ENCODE data around the gene EXOC3L2. TPM values are rescaled to one million over a fixed set of nuclear protein-coding genes. Genes with fewer than 3 reads are reported as not detected.

EXOC3L2 gene
- total RNA-seq, 2 donors from 2014 or later: not detected

DNA sequence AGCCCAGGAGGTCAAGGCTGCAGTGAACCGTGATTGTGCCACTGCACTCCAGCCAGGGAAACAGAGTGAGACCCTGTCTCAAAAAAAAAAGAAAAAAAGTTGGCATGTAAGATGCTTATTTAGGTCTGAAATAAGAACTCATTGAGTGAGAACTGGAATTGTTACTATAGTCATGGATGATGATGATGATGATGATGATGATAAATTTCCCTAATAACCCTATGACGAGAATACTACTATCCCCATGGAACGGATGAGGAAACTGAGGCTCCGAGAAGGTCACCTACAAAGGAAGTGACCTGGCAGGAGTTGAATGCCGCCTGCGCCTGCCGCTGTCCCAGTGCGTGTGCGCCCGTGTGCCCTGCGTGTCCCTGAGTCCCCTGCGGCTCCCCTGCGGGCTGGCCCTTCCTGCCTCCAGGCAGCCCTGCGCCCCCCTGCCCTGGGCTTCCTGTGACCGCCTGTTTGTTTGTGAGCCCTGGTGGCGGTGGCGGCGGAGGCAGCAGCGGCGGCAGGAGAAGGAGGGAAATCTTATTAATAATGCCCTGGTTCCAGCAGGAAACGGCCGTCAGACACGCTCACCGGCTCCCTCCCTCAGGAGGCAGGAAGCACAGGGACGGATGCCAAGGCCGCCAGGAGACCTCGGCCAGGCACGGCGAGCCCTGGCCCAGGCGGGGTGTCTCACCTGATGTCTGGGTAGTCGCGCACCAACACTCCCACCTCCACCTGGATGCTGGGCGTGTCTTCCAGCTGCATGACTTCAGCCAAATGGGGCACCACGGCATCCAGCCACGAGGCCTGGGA, 29.6 kb downstream of the EXOC3L2 start:
- Mint-ChIP-seq H3K9me3 (no peaks in the 10 kb centered on the region), H3K36me3 (no peaks in the 10 kb centered on the region), H3K27ac (no peak overlapping the region)
- no peak for DNase-seq (ENCODE audit: low spot score in 2 of 2)
- no peak for ATAC-seq

DNA sequence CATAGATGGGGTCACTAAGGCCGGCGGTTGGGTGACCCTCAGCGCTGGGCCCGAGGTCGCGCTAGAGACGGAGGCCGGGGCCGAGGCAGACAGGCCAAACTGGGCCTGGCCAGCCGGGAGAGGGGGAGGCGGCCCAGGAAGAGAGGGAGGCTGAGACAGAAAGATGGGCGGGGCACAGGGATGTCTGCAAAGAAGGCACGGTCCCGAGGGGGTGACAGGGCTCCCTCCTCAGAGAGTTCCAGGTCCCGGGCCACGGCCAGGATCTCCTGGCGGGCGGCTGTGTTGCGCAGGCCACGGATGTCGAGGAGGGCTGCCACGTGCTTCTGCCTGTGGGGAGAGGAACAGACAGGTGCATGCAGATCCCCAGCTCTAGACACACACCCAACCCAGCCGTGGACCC, 32.2 kb downstream of the EXOC3L2 start:
- DNase-seq (ENCODE audit: low spot score in 2 of 2) (no peak), ATAC-seq (no peak)
- H3K36me3 Mint-ChIP-seq: no peaks in the 10 kb centered on the region
- H3K9me3 Mint-ChIP-seq: no peaks in the 10 kb centered on the region
- H3K27ac Mint-ChIP-seq: no peak overlapping the region

DNA sequence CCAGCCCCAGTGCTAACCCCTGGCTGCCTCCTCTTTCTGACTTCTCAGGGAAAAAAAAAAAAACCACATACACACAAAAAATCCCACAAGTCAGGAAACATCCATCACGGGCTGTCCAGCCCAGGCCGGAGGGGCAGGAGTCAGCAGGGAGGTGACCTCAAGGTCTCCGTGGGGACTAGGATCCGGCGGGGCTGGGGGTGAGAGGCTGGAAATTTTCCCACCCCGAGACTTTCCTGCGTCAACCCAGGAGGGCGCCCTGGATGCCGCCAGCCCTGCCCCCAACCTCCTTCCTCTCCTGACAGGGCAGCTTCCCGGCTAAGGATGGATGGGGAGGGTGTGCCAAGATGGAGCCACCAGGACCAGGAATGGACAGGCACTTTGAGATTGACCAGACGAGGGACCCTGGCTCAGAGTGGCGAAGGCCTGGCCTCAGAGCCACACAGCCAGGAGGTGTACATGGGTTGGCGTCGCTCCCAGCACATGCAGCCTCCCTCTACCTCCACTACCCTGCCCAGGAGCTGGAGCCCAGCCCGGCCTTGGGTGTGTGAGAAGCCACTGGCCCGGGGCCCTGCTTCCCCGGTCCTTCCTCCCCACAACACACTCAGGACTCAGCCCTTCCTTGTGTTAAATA, 33.3 kb downstream of the EXOC3L2 start:
- H3K36me3 Mint-ChIP-seq: no peaks in the 10 kb centered on the region
- ATAC-seq: no peak
- H3K9me3 Mint-ChIP-seq: no peaks in the 10 kb centered on the region
- DNase-seq (ENCODE audit: low spot score in 2 of 2): no peak
- H3K27ac Mint-ChIP-seq: no peak overlapping the region

DNA sequence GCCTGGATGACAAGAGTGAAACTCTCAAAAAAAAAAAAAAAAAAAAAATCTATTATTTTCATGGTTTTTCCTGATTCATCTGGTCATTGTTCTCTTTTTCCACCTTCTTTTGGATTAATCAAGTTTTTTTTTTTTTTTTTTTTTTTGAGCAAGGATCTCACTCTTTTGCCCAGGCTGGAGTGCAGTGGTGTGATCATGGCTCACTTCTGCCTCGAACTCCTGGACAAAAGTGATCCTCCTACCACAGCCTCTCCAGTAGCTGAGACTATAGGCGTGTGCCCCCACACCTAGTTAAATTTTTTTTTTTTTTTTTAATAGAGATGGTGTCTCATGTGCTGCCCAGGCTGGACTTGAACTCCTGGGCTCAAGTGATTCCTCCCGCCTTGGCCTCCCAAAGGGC, 38.9 kb downstream of the EXOC3L2 start:
- Mint-ChIP-seq H3K27ac (no peak overlapping the region), H3K36me3 (no peaks in the 10 kb centered on the region), H3K9me3 (no peaks in the 10 kb centered on the region)
- ATAC-seq (no peak), DNase-seq (ENCODE audit: low spot score in 2 of 2) (no peak)

DNA sequence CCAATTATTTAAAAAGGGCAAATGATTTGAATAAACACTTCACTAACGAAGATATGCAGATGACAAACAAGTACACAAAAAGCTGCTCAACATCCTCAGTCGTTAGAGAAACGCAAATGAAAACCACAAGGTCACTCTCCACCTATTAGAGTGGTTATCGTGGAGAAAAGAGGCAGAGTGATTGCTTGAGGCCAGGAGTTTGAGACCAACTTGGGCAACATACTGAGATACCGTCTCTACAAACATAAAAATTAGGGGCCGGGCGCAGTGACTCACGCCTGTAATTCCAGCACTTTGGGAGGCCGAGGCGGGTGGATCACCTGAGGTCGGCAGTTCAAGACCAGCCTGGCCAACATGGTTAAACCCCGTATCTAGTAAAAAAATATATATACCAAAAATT, 39.4 kb downstream of the EXOC3L2 start:
- Mint-ChIP-seq H3K36me3 (no peaks in the 10 kb centered on the region), H3K9me3 (no peaks in the 10 kb centered on the region), H3K27ac (no peak overlapping the region)
- no peak for DNase-seq (ENCODE audit: low spot score in 2 of 2)
- no peak for ATAC-seq

DNA sequence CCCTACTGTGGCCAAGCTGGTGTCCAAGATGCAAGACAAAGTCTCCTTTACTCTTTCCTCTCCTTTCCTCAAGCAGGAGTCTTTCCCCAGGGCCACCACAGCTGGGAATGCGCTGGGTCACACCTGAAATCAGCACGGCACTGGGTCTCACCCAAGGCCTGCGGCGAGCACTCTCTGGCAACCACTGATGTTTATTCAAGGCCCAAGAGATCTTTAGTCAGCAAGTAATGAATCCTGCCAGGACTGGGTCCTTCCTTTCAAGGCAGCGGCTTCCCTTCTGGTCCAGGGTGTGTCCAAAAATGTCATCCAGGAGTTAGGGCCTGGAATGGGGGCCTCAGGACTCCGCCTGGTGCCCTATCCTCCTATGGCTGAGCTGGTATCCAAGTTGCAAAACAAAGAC, 42.6 kb downstream of the EXOC3L2 start:
- DNase-seq (ENCODE audit: low spot score in 2 of 2): no peak
- H3K36me3 Mint-ChIP-seq: no peaks in the 10 kb centered on the region
- no peak for ATAC-seq
- no peaks in the 10 kb centered on the region for H3K9me3 Mint-ChIP-seq
- H3K27ac Mint-ChIP-seq: no peak overlapping the region

DNA sequence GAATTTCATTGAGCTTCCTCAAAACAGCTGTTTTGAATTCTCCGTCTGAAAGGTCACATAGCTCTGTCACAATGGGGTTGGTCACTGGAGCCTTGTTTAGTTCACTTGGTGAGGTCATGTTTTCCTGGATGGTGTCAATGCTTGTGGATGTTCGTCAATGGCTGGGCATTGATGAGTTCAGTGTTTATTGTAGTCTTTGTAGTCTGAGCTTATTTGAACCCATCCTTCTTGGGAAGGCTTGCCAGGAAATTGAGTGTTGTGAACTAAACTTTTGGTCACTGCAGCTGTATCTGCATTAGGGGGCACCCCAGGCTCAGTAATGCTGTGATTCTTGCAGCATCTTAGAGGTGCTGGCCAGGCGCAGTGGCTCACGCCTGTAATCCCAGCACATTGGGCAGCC, 44.6 kb downstream of the EXOC3L2 start:
- ATAC-seq (no peak), DNase-seq (ENCODE audit: low spot score in 2 of 2) (no peak)
- H3K36me3 Mint-ChIP-seq: no peaks in the 10 kb centered on the region
- no peaks in the 10 kb centered on the region for H3K9me3 Mint-ChIP-seq
- H3K27ac Mint-ChIP-seq: no peak overlapping the region

DNA sequence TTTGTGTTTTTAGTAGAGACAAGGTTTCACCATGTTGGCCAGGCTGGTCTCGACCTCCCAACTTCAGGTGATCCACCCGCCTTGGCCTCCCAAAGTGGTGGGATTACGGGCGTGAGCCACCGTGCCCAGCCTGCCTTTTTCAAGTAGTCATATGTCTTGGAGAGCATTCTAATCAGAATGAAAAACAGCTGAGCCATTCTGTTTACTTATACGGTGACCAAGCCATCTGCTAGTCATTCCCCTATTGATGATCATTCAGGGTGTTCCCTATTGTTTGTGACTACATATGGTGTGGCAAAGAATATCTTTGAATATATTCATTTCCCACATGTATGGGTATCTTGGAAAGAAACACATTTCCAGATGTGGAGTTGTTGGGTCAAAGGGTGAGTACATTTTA, 49.4 kb downstream of the EXOC3L2 start:
- H3K36me3 Mint-ChIP-seq: no peaks in the 10 kb centered on the region
- H3K27ac Mint-ChIP-seq: no peak overlapping the region
- no peak for DNase-seq (ENCODE audit: low spot score in 2 of 2)
- H3K9me3 Mint-ChIP-seq: no peaks in the 10 kb centered on the region
- ATAC-seq: no peak

DNA sequence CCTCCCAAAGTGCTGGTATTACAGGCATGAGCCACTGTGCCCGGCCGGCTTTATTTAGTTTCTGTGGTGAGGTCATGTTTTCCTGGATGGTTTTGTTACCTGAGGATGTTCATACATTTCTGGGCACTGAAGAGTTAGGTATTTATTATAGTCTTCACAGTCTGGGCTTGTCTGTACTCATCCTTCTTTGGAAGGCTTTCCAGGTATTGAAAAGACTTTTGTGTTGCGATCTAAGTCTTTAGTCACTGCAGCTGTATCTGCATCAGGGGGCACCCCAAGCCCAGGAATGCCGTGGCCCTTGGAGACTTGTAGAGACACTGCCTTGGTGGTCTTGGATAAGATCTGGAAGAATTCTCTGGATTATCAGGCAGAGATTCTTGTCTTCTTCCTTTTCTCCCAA, 53.8 kb downstream of the EXOC3L2 start:
- H3K36me3 Mint-ChIP-seq: no peaks in the 10 kb centered on the region
- H3K27ac Mint-ChIP-seq: peak overlapping the region in 1 of 2 donors; percentile 50
- no peak for ATAC-seq
- no peaks in the 10 kb centered on the region for H3K9me3 Mint-ChIP-seq
- DNase-seq (ENCODE audit: low spot score in 2 of 2): no peak

DNA sequence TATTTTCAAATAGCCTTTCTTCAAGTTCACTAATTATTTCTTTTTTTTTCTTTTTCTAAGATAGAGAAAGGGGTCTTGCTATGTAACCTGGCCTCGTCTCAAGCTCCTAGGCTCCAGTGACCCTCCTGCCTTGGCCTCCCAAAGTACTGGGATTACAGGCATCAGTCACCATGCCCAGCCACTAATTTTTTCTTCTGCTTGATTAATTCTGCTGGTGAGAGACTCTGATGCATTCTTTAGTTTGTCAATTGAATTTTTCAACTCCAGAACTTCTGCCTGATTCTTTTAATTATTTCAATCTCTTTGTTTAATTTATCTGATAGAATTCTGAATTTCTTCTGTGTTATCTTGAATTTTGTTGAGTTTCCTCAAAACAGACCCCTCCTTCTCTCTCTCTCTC, 55.2 kb downstream of the EXOC3L2 start:
- H3K9me3 Mint-ChIP-seq: no peaks in the 10 kb centered on the region
- no peaks in the 10 kb centered on the region for H3K36me3 Mint-ChIP-seq
- no peak for ATAC-seq
- no peak for DNase-seq (ENCODE audit: low spot score in 2 of 2)
- peak overlapping the region in 1 of 2 donors; percentile 0 for H3K27ac Mint-ChIP-seq

DNA sequence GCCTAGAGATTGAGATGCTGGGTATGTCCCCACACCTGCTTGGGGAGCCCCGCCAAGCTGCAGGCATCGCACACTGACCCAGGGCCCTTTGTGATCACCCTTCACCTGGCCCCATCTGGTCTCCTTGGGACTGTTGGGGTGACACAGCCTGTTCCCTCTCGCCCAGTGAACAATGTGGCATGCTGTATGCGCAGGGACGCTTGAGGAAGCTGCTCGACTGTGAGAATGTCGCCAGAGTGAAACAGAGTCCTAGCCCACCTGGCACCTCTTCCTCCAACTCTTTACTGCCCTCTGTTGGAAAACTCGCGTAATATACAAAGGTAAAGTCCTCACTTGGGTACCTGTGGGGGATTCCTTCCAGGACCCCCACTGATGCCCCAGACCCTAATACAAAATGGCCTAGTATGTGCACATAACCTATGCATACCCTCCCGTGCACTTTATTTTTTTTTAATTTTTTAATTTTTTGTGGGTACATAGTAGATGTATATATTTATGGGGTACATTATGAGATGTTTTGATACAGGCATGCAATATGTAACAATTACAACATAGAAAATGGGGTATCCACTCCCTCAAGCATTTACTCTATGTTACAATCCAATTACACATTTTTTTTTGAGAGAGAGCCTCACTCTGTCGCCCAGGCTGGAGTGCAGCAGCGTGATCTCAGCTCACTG, 57.6 kb downstream of the EXOC3L2 start:
- DNase-seq (ENCODE audit: low spot score in 2 of 2): no peak
- H3K27ac Mint-ChIP-seq: peak overlapping the region in 1 of 2 donors; percentile 48
- no peaks in the 10 kb centered on the region for H3K36me3 Mint-ChIP-seq
- ATAC-seq: peak; percentile 70 to 84
- no peaks in the 10 kb centered on the region for H3K9me3 Mint-ChIP-seq

DNA sequence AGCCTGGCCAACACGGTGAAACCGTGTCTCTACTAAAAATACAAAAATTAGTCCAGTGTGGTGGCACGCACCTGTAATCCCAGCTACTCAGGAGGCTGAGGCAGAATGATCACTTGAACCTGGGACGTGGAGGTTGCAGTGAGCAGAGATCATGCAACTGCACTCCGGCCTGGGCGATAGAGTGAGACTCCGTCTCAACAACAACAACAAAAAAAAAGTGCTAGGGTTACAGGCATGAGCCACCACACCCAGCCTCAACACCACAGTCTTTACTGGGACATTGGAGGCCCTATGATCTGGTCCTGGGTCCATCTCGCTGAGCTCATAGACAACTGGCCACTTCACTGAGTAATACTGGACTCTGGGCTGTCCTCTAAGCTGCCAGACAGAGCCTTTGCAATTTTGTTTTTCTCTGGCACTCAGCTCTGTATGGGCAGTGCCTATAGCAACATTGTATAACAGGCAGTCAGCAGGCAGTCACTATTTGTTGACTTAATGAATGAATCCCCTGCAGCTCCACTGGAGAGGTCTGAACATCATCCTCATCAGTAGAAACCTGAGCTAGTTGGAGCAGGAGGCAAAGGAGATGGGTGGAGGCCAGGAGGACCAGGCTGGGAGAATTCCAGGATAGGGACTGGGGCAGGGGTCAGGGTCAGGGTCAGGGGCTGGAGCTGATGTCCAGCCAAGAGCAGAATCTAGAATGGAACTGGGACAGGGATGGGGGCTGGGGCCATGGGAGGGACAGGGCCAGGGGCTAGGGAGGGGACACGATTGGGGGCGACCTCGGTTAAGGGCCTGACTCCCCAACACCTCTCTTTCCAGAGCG, 58.5 kb downstream of the EXOC3L2 start:
- H3K27ac Mint-ChIP-seq: peak overlapping the region; percentile 44 to 48
- ATAC-seq: no peak

DNA sequence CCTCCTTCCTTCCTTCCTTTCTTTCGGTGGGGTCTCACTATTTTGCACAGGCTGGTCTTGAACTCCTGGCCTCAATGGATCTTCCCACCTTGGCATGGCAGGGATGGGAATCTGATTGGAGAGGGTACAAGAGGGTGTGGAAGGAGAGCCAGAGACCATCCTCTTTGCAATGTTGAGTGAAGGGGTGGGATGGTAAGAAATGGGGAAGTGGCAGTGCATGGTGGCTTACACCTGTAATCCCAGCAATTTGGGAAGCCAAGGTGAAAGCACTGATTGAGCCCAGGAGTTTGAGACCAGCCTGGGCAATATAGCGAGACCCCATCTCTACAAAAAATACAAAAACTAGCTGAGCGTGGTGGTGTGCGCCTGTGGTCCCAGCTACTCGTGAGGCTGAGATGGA, 61.1 kb downstream of the EXOC3L2 start:
- ATAC-seq: no peak
- H3K36me3 Mint-ChIP-seq: peaks cover 0 to 5% of the 10 kb centered on the region in 2 donors
- no peak overlapping the region for H3K27ac Mint-ChIP-seq

More for the DNA sequence above, 58.5 kb downstream of the EXOC3L2 start:
- H3K9me3 Mint-ChIP-seq: no peaks in the 10 kb centered on the region
- H3K36me3 Mint-ChIP-seq: no peaks in the 10 kb centered on the region
- no peak for DNase-seq (ENCODE audit: low spot score in 2 of 2)

DNA sequence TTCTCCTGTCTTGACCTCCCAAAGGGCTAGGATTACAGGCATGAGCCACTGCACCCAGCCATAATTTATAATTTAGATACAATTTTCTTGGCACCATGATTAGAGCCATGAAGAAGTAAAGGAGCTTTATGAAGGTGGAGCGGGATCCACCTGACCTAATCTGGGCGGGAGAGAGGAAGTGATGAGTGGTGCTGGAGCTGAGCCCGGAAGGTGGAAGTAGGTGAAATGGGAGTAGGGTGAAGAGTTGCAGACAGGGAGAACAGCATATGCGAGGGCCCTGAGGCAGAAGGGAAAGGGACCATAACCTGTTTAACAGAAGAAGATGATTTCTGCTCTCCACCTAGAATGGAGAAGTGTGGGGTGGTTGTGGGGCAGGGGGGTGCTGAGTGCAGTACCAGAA, 62.4 kb downstream of the EXOC3L2 start:
- Mint-ChIP-seq H3K27ac (peak overlapping the region in 1 of 2 donors; percentile 72), H3K36me3 (peaks cover 0 to 5% of the 10 kb centered on the region in 2 donors), H3K9me3 (no peaks in the 10 kb centered on the region)
- ATAC-seq: no peak
- no peak for DNase-seq (ENCODE audit: low spot score in 2 of 2)

More for the DNA sequence above, 61.1 kb downstream of the EXOC3L2 start:
- H3K9me3 Mint-ChIP-seq: no peaks in the 10 kb centered on the region
- no peak for DNase-seq (ENCODE audit: low spot score in 2 of 2)

DNA sequence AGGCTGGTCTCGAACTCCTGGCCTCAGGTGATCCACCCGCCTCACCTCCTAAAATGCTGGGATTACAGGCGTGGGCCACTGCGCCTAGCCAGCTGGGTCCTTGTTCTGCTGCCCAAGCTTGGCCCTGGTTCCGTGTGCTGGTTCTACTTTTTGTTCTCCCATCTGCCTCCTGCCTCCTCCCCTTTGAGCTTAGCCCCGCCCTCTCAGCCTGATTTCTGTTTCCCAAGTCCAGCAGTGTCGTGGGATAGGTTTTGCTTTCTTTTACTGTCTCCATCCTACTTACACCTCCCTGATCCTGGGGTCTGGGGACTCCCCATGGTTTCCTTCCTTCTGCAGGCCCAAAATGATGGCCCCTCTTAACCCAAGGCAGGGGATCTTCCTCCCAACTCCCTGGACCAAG, 64.3 kb downstream of the EXOC3L2 start:
- peak overlapping the region; percentile 66 to 75 for H3K27ac Mint-ChIP-seq
- peaks cover 0 to 5% of the 10 kb centered on the region in 2 donors for H3K36me3 Mint-ChIP-seq
- H3K9me3 Mint-ChIP-seq: no peaks in the 10 kb centered on the region
- ATAC-seq (no peak), DNase-seq (ENCODE audit: low spot score in 2 of 2) (no peak)

DNA sequence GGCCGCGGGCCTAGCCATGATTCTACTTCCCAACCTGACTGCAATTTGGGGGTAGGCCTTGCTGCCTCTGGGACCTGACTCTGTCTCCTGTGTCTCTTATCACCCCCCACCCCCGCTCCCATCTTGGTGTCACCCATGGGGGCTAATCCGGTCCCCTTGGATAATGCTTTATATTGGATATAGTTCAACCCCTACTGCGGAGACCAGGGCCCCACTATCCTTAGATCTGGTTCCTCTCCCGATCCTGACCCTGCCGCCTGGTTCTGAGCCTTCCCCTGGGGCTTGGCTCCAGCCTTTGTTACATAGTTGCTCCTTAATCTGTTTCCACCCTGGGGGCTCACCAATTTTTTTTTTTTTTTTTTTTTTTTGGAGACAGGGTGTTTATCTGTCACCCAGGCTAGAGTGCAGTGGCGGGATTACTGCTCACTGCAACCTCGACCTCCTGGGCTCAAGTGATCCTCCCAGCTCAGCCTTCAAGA, 65.3 kb downstream of the EXOC3L2 start:
- Mint-ChIP-seq H3K36me3 (peaks cover 0 to 5% of the 10 kb centered on the region in 2 donors), H3K27ac (peak overlapping the region; percentile 33 to 66), H3K9me3 (no peaks in the 10 kb centered on the region)
- ATAC-seq (no peak), DNase-seq (ENCODE audit: low spot score in 2 of 2) (no peak)
